Head of caudate nucleus (tissue), 42 donors: ENCODE results near the gene ALKBH6.

Experiments
- DNase-seq, 42 donors: peaks; one replicate each; pipeline versions ENCODE4 v3.0.0 to v3.0.0-alpha.2; 2020 to 2021; ENCODE audit warnings: mixed read lengths in 7 of 42
- intact Hi-C: fragments of 100-400 bp; cut with DNase I; formaldehyde crosslinking; loops from one replicate; pipeline ENCODE4 v1.15.0; 2022

The ALKBH6 gene

DNA sequence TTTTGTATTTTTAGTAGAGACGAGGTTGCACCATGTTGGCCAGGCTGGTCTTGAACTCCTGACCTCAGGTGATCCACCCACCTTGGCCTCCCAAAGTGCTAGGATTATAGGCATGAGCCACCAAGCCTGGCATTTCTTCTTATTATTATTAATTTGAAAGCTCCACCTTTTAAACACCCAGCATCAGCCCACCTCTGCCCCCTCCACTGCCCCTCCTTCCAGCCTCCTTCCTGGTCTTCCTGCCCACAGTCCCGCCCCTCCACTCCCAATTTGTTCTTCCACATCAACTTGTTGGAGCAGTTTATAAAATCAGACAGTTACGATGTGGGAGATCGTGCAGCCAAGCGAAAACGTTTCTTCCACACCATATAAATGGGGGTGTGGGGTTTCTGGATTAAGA lies 26.5 kb upstream of the ALKBH6 start:
- DNase-seq = no peak
- intact Hi-C loops = no loop called here

- peak; percentile 47 to 95 (median 89) for DNase-seq
- intact Hi-C loops = no loop called here
These were observed 18.5 kb upstream of the ALKBH6 start, which contains the start of gene CLIP3 for GRCh38 chr19:36032251-36033104. CLIP3 (minus strand) TSS chr19:36032873; CDS start chr19:36032357, 516 bp downstream.

GRCh38 chr19:36031308-36031707 lies 17.3 kb upstream of the ALKBH6 start:
- intact Hi-C loops = no loop called here

GRCh38 chr19:36030264-36031148 lies 16.5 kb upstream of the ALKBH6 start:
- intact Hi-C loops = no loop called here
- DNase-seq = peak in 10 of 42 donors; percentile 24 to 63 (median 42)

More at GRCh38 chr19:36031308-36031707, 17.3 kb upstream of the ALKBH6 start:
- no peak for DNase-seq

DNA sequence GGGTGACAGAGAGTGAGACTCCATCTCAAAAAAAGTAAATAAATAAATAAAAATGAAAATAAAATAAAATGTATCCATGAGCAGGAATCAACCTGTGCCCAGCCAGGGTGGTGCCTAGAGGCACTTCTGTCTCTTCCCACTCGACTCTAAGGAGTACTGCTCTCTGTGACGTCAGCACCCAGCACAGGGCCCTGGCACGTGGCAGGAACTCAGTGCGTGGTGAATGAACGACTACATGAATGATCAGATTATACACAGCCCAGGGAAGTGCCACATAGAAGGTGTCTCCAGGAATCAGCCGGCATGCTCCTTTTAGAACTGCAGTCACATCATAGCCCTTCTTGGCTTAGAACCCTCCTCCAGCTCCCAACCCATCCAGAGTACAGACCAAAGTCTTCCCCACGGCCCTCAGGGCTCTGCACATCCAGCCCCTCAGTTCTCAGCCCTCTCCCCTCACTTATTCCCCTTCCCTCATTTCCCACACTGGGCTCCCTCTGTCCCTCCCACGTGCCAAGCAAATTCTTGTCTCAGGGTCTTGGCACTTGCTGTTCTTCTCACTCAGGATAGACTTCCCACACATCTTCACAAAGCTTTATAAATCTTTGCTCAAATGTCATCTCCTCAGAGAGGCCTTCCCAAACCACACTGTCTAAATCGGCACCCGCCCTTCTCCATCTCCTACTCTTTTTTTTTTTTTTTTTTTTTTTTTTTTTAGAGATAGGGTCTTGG lies 14.5 kb upstream of the ALKBH6 start:
- DNase-seq = peak; percentile 56 to 95 (median 81)
- intact Hi-C loops = no loop called here

DNA sequence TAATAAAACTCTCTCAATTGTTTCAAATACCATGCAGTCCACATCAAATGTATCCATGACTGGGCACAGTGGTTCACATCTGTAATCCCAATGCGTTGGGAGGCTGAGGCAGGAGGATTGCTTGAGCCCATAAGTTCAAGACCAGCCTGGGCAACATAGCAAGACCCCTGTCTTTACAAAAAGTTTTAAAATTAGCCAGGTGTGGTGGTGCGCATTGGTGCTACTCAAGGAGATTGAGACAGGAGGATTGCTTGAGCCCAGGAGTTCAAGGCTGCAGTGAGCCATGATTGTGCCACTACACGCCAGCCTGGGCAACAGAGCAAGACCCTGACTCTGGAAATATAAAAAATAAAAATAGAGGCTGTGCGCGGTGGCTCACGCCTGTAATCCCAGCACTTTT lies 13.7 kb upstream of the ALKBH6 start:
- no peak for DNase-seq
- intact Hi-C loops = no loop called here

DNA sequence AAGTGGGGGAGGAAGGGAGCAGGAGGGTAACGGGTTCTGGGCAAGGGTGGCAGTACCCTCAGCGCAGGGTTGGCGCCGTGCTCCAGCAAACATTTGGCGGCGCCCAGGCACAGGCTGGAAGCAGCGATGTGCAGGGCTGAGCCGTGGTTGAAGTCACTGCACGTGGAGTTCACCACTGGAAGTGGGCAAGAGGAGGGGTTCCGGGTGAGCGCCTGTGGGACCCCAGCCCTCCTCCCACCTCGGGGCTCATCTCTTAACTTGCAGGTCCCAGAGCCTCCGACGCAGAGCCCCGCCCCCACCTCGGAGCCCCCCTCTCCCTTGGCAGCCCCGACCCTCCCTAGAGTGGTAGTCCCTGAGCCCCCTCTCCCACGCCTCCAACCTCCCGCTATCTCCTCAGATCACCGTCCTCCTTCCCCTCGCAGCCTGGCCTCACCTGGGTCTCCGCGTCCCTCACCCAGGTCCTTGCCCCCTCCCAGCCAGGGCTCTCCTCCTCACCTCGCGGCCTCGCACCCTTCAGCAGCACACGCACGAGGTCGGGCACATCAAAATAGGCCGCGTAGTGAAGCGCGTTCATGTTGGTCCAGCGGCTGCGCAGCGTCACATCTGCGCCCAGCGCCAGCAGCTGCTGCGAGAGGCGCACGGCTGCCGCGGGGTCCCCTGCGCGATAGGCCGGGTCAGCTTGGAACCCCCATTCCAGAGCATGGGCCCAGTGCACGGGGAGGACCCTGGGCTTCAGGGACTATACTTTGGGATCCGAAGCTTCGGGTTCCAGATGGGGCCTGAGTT lies 12.3 kb upstream of the ALKBH6 start:
- no peak for DNase-seq
- intact Hi-C loops = no loop called here

GRCh38 chr19:36025541-36025940 lies 11.5 kb upstream of the ALKBH6 start:
- no peak for DNase-seq
- intact Hi-C loops = no loop called here

GRCh38 chr19:36023432-36023831 lies 9.4 kb upstream of the ALKBH6 start:
- intact Hi-C loops = no loop called here
- DNase-seq = no peak

DNA sequence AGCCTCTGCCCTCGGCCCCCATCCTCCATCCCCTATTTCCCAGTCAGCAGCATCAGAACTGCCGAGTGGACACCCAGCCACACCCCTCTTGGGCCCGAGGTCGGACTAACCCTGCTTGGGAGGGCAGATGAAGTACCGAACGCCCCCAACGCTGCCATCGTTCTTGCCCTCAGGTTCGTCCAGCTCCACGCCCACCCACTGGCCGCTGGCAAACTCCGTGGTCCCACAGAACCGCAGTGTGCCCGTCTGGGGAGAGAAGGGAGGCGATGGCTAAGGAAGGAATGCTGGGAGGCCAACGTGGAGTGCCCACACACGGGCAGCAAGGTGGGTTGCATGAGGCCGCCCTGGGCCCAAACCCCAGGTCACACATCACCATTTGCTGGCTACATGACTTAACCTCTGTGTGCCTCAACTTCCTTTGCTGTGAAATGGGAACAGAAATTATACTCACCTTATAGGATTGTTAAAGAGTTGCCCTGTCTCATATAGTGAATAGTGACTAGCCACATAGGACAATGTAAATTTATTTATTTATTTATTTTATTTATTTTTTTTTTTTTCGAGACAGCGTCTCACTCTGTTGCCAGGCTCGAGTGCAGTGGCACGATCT lies 5.2 kb upstream of the ALKBH6 start:
- intact Hi-C loops = no loop called here
- DNase-seq = no peak

DNA sequence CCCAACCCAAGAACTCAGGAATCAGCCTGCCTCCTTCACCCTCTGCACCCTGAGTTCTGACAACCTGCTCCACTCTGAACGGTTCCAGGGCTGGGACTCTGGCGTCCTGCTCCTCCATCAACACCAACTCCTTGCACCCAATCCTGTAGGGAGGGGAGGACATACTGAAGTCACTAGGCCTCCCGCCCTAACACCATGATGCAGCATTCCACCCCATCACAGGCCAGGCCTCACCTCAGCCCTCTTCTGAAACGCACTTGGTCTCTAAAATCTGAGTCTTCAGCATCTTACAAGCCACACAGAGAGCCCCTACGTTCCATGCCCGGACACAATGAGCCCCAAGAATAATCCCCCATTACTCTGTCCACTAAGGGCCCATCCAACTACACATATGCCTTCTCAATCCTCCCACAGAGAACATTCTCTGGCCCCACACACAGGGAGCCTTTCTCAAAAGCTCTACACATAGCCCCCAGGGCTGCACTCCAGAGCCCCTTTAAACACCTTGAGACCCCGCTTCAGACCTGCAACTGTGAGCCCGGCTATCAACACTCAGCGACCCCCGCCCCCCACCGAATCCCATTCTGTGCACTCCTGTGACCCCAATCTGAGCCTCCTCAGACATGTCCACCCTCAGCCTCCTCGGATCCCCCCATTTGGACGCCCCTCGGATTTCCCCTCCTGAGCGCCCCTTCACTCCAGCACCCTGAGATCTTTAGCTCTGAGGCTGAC lies 567 bp downstream of the ALKBH6 start:
- intact Hi-C loops = no loop called here
- DNase-seq = peak in 2 of 42 donors; percentile 12 to 23

- intact Hi-C loops = no loop called here
- no peak for DNase-seq
These were observed 3.6 kb downstream of the ALKBH6 start for GRCh38 chr19:36010402-36010801.

GRCh38 chr19:36009633-36010379 lies 4.2 kb downstream of the ALKBH6 start:
- no peak for DNase-seq
- intact Hi-C loops = no loop called here

DNA sequence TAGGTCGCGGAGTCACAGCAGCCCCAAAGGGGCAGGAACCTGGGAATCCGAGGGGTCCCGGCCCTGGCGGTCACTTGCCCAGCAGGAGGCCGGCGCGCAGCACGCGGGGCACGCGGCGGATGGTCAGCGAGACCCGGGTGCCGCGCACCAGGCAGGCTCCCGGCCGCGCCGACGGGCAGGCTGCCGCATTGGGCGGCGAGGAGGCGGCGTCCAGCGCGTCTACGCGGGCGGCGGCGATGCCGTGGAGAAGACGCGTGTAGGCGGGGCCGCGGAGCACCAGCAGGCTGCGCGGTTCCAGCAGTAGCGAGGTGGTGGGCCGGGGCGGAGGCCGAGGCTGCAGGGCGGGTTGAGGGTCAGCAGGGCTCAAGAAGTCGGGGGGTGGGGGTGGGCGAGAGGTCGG lies 4.8 kb downstream of the ALKBH6 start:
- intact Hi-C loops = no loop called here
- DNase-seq = peak in 38 of 42 donors; percentile 27 to 80 (median 62)

DNA sequence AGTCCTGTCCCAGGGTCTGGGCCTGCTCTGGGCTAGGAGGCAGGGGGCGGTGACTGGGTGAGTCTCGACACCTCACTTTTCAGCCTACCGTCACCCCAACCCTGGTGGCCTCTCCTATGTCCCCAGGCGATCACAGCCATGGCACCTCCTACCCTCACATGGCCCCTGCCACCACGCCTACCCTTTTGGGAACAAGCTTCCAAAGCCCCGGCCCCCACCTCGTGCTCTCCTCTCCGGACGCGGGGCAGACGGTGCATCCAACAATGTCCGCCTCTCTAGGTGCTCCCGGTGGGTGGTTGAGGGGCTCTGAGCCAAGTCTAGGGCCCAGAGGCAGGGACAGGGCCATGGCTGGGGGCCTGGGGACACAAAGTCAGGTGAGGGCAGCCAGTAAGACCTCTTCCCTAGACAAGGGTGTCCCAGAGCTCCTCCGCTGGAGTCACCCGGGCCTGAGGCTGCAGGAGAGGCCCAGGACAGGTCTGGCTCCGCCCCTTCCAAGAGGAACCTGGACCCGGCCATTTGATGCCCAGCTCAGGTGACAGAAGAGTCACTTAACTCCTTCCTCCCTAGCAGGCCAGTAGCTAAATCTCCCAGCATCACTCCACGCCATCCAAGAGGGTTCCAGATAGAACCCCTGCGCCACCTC lies 5.6 kb downstream of the ALKBH6 start, which contains the start of gene SYNE4:
TSS of gene SYNE4 (minus strand) at position 478 of the 643 bp plus-strand sequence. CDS start at position 346, 132 bp downstream.
- intact Hi-C loops = no loop called here
- DNase-seq = no peak

DNA sequence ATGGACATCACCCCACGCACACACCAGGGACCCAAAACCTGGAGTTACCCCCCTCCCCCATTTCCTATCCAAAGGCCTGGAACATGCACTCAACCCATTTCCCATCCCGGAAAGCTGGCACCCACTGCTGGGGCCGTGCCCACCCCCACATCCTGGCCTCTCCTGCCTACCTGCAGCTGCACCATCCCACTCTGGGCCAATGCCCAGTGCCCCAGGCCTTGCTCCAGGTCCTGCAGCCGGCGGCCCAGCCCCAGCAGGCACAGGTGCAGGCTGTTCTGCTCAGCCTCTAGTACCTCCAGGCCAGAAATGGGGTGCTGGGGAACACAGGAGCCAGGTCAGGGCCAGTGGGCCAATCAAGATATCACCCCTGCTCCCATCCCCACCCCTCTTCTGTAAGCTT lies 7.1 kb downstream of the ALKBH6 start:
- intact Hi-C loops = no loop called here
- DNase-seq = no peak
